ENCODE results near the gene NEXMIF.
"Not testable (repeated sequence)": the region's sequence is repeated elsewhere in the genome, so short reads cannot be mapped to it uniquely, and the experiment has no call there.

Gene NEXMIF

GRCh38 chrX:74925225-74926088, at the start of gene NEXMIF:
Gene NEXMIF (minus strand): TSS chrX:74925452.
- in situ Hi-C loops (cut with MboI; ENCODE audit: low sequenced_read_pairs) = no loop called here

GRCh38 chrX:74961962-74962361, 36.7 kb upstream of the NEXMIF start:
- in situ Hi-C loops (cut with MboI; ENCODE audit: low sequenced_read_pairs) = not testable (repeated sequence)

DNA sequence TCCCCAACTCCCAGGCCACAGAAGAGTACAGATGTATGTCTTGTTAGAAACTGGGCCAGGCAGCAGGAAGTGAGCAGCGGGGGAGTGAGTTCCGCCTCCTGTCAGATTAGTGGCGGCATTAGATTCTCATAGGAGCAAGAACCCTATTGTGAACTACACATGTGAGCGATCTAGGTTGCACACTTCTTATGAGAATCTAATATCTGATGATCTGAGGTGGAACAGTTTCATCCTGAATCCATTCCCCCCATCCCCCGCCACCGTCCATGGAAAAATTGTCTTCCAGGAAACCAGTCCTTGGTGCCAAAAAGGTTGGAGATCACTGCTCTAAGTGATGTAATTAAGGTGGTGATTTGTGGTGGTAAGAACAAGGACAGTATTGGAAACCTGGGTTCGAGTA, 24.5 kb upstream of the NEXMIF start:
- in situ Hi-C loops (cut with MboI; ENCODE audit: low sequenced_read_pairs) = no loop called here

GRCh38 chrX:74940414-74940813, 15.2 kb upstream of the NEXMIF start:
- in situ Hi-C loops (cut with MboI; ENCODE audit: low sequenced_read_pairs) = no loop called here

- in situ Hi-C loops (cut with MboI; ENCODE audit: low sequenced_read_pairs) = no loop called here
These were observed 6.0 kb upstream of the NEXMIF start for GRCh38 chrX:74931214-74931613.

DNA sequence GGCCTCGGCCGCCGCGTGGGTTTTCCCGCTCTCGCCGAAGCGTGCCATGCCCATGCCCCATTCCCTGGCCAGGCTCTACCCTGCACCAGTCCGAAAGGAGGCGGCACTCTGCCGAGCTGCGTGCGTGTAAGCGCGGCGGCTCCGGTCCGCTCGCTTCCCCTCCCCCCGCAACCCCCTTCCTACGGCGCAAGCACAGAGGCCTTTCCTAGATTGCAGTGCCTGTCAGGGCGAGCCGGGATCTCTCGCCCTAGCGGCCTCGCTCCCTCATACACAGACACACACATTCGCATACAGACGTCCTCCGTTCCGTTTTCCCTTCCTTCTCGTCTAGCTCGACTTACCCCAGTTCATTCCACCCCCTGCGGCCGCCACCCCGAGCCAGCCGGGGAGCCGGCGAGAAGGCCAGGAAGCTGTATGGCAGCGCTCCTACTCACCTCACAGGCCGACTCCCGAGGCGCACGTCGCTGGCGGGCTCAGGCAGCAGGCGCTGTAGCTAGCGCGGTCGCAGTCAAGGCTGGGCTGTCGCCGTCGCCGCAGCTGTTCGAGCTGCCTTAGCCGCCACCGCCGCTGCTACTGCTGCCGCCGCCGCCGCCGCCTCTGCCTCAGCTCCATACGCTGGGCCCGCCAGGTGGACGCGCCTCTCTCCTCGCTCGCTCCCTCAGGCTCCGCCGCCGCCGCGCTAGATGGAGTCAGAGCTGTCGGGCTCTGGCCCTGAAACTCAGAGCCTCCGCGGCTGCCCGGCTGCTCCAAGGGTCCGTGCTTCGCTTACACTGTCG, 615 bp downstream of the NEXMIF start:
- in situ Hi-C loops (cut with MboI; ENCODE audit: low sequenced_read_pairs) = no loop called here

DNA sequence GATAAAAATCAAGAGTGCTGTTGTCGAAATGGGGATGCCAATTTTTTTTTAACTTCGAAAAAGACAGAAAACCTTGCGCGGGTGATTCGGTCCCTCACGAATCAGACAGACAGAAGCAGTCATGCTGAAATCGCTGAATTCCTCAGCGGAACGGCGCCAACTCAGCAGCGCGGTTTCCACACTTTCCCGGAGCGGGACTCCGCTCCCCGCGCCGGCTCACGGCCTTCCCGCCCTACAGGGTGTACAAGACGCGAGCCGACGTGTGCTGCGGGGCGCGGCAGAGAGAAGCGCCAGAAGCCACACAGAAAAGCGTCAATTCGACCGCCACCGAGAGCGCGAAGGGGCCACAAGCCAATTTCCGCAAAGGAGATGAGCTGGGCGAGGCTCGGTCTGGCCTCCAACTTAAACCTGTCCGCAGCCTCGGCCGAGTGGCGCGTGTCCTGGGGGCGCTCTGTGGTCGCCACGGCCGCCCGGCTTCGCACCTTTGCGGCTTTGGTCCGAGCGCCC, 1.3 kb downstream of the NEXMIF start:
- in situ Hi-C loops (cut with MboI; ENCODE audit: low sequenced_read_pairs) = no loop called here

DNA sequence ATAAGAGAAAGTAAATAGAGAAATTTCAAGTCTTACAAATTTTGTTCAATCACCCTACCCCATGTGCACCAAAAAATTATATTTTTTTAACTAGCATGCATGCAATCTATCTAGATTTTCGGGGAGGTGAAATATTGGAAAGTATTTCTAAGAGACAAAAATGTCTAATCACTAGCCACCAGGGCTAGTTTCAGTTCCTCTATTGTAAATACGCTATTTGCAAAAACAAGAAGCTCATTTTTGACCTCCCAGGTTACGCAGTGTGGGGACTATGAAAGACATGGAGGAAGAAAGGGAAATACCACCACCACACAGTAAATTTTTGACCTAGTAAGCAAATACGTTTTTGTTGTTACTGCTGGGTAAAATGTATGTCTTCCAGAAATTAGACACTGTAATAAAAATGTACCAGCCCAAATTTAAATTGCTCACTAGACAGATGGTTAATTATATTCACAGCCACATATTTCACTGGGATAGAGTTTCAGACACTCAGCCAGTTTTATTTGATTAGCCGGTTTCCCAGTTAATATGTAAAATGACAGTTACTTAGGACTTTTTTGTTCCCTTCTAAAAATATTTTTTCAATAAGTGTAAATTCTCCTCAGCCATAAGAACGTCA, 2.2 kb downstream of the NEXMIF start:
- in situ Hi-C loops (cut with MboI; ENCODE audit: low sequenced_read_pairs) = no loop called here

- in situ Hi-C loops (cut with MboI; ENCODE audit: low sequenced_read_pairs) = no loop called here
These were observed 13.8 kb downstream of the NEXMIF start for GRCh38 chrX:74911494-74911893.

DNA sequence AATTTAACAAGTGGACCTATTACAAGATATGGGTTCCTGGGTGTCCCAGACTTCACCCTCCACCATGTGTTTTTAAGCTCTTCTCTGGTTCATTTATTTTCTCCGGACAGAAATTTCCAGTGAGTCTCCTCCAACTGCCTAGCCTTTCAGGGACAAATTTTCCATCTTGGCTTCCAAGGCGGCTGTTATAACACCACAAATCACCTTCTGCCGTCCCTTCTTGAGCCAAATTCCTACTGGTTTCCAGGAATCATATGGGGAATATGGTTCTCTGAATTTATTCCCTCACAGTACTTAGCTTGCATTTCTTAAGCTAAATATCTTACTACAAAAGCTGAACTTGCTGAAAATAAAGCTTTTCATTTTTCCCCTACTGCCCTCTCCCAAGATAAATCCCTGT, 18.8 kb downstream of the NEXMIF start:
- in situ Hi-C loops (cut with MboI; ENCODE audit: low sequenced_read_pairs) = no loop called here

GRCh38 chrX:74902806-74903205, 22.4 kb downstream of the NEXMIF start:
- in situ Hi-C loops (cut with MboI; ENCODE audit: low sequenced_read_pairs) = no loop called here

DNA sequence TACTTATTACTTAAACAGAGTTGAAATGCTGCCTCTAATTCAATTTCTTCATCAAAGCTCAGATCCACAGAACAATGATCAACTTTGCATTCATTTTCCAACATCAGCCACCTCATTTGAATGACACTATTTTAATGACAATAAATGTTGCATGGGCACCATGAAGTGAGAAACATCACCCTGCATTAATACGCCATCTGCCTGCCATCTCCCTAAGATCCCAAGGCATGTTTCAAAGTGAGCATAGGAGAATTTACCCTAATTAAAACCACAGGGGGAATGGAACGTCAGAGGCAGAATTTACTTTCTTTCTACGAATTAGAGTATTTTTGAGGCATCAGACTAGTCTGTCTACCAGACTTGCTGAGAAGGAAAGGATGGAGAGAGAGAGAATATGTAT, 32.7 kb downstream of the NEXMIF start:
- in situ Hi-C loops (cut with MboI; ENCODE audit: low sequenced_read_pairs) = no loop called here

- in situ Hi-C loops (cut with MboI; ENCODE audit: low sequenced_read_pairs) = no loop called here
These were observed 34.4 kb downstream of the NEXMIF start for GRCh38 chrX:74890676-74891430.

GRCh38 chrX:74882383-74882782, 42.9 kb downstream of the NEXMIF start:
- in situ Hi-C loops (cut with MboI; ENCODE audit: low sequenced_read_pairs) = not testable (repeated sequence)

- in situ Hi-C loops (cut with MboI; ENCODE audit: low sequenced_read_pairs) = no loop called here
These were observed 59.5 kb downstream of the NEXMIF start for GRCh38 chrX:74865725-74866124.

- in situ Hi-C loops (cut with MboI; ENCODE audit: low sequenced_read_pairs) = no loop called here
These were observed 72.0 kb downstream of the NEXMIF start for GRCh38 chrX:74853255-74853654.

GRCh38 chrX:74835566-74835965, 89.7 kb downstream of the NEXMIF start:
- in situ Hi-C loops (cut with MboI; ENCODE audit: low sequenced_read_pairs) = no loop called here

DNA sequence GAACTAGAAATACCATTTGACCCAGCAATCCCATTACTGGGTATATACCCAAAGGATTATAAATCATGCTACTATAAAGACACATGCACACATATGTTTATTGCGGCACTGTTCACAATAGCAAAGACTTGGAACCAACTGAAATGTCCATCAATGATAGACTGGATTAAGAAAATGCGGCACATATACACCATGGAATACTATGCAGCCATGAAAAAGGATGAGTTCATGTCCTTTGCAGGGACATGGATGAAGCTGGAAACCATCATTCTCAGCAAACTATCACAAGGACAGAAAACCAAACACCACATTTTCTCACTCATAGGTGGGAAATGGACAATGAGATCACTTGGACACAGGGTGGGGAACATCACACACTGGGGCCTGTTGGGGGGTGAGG, 105.5 kb downstream of the NEXMIF start:
- in situ Hi-C loops (cut with MboI; ENCODE audit: low sequenced_read_pairs) = not testable (repeated sequence)

DNA sequence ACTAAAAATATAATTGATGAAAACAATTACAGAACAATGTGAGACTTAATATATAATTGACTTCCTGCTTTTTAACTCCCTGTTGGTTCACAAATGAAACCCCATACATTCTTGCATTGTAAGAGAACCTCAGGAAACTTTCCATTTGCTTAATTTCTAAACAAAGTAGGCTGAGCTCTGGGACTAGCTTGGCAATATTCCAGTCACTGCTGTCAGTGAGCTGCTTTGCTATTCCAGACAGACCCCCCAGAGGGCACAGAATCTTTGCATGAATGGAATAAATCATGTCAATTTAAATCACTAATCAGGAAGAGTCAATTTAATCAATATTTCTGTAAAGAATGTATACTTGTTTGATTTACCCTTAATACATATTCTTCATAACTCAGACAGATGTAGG, 110.6 kb downstream of the NEXMIF start:
- in situ Hi-C loops (cut with MboI; ENCODE audit: low sequenced_read_pairs) = no loop called here

DNA sequence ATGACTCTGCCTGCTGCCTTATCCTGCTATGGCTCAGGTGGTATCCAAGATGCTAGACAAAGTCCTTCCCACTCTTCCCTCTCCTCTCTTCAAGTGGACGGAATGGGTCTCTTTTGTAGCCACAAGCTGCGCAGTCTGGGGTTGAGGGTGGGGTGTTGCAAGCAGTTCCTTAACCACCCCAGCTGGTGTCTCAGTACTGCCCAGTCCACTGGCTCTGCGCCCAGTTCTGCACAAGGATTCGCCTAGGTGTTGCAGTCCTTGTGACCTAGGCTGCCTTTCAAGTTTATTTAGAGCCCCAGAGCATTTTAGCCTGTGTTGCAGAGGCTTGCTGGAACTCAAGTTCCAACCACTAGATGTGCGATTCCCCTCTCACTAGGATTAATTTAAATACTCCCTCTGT, 120.7 kb downstream of the NEXMIF start:
- in situ Hi-C loops (cut with MboI; ENCODE audit: low sequenced_read_pairs) = no loop called here

GRCh38 chrX:74800062-74800461, 125.2 kb downstream of the NEXMIF start:
- in situ Hi-C loops (cut with MboI; ENCODE audit: low sequenced_read_pairs) = no loop called here

Data from hTERT RPE-1 (cell line).